ENCODE data around the gene CGB1.
"Not testable (repeated sequence)": the region's sequence is repeated elsewhere in the genome, so short reads cannot be mapped to it uniquely, and the experiment has no call there.

Gene CGB1

DNA sequence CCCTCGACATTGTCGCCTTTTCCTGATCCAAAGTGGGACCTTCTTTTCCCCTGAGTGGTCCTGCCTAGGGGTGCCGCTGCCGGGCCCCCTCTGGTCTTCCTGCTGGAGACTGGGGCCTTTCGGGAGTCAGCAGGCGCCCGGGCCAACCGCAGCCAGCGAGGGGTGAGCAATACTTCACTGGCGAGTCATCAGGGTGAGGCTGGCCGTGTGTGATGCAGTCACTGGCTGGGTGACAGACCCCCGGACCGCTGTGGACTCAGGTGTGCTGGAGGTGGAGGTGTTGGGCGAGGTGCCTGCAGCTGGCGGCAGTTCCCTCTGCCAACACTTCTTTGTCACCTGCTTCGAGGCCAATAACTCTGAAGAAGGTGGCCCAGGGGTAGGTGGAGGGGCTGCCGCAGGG lies 5.5 kb upstream of the CGB1 start:
- DNase-seq (ENCODE audit: low read depth) = peak; percentile 28
- H3K4me3 ChIP-seq (ENCODE audit: low read depth, low read length) = no peak overlapping the region
- TF ChIP-seq, protein P1, sequence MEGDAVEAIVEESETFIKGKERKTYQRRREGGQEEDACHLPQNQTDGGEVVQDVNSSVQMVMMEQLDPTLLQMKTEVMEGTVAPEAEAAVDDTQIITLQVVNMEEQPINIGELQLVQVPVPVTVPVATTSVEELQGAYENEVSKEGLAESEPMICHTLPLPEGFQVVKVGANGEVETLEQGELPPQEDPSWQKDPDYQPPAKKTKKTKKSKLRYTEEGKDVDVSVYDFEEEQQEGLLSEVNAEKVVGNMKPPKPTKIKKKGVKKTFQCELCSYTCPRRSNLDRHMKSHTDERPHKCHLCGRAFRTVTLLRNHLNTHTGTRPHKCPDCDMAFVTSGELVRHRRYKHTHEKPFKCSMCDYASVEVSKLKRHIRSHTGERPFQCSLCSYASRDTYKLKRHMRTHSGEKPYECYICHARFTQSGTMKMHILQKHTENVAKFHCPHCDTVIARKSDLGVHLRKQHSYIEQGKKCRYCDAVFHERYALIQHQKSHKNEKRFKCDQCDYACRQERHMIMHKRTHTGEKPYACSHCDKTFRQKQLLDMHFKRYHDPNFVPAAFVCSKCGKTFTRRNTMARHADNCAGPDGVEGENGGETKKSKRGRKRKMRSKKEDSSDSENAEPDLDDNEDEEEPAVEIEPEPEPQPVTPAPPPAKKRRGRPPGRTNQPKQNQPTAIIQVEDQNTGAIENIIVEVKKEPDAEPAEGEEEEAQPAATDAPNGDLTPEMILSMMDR (conservative IDR thresholded peaks at IDR 0.05; ENCODE audit: low read depth, low read length) = no peak

- DNase-seq (ENCODE audit: low read depth); H3K4me3 ChIP-seq (ENCODE audit: low read depth, low read length): not testable (repeated sequence)
Observed at GRCh38 chr19:49039736-49040135, 3.0 kb upstream of the CGB1 start.

DNA sequence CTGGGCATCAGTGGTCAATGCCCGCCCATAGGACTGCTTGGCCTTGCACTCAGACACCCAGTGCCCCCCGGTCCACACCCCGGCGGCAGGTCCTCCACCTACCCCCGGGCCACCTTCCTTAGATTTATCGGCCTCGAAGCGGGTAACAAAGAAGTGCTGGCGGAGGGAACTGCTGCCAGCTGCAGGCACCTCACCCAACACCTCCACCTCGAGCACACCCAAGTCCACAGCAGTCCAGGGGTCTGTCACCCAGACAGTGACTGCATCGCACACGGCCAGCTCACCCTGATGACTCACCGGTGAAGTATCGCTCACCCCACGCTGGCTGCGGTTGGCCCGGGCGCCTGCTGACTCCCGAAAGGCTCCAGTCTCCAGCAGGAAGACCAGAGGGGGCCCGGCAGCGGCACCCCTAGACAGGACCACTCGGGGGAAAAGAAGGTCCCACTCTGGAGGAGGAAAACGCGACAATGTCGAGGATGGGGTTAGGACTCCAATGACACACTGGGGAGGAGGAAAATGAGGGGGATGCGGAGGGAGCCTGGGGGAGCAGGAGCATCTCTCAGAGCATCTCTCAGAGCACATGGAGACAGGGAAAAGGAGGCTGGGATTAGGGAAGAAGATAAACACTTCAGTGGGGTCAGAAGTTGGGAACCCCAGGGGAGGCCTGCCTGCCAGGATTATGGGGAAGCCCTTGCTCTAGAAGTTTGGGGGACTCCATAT lies 2.0 kb upstream of the CGB1 start:
- not testable (repeated sequence) for H3K4me3 ChIP-seq (ENCODE audit: low read depth, low read length)
- peak; percentile 65 for DNase-seq (ENCODE audit: low read depth)

- not testable (repeated sequence) for H3K4me3 ChIP-seq (ENCODE audit: low read depth, low read length); DNase-seq (ENCODE audit: low read depth)
Observed at GRCh38 chr19:49038111-49038510, 1.4 kb upstream of the CGB1 start.

GRCh38 chr19:49031642-49032301 lies 4.9 kb downstream of the CGB1 start, which contains the start of gene CGB2:
TSS of gene CGB2 (plus strand) at chr19:49031890. CDS start at chr19:49032096, 206 bp downstream.
- DNase-seq (ENCODE audit: low read depth); H3K4me3 ChIP-seq (ENCODE audit: low read depth, low read length): not testable (repeated sequence)
- TF ChIP-seq, protein P1 (conservative IDR thresholded peaks at IDR 0.05; ENCODE audit: low read depth, low read length) = peak; percentile 38

DNA sequence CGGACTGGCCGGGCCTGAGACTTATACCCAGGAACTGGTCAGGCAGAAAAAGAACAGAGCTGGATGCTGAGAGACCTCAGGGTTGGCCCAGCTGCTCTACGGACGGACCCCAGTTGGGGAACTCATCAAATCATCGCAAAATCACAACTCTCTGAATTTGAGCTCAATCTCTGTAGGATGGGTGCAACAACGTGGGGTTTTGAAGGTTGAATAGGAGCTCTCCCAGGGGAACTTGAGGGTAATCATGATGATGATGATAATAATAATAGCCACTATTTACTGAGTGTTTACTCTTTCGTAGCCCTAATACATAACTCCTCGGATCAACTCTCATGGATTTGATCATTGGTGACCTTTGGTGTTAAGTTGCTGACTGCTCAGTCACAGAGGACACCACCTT lies 6.4 kb downstream of the CGB1 start:
- H3K4me3 ChIP-seq (ENCODE audit: low read depth, low read length); DNase-seq (ENCODE audit: low read depth): not testable (repeated sequence)

DNA sequence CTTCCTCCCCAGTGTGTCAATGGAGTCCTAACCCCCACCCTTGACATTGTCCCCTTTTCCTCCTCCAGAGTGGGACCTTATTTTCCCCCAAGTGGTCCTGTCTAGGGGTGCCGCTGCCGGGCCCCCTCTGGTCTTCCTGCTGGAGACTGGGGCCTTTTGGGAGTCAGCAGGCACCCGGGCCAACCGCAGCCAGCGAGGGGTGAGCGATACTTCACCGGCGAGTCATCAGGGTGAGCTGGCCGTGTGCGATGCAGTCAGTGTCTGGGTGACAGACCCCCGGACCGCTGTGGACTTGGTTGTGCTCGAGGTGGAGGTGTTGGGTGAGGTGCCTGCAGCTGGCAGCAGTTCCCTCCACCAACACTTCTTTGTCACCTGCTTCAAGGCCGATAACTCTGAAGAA lies 6.9 kb downstream of the CGB1 start:
- H3K4me3 ChIP-seq (ENCODE audit: low read depth, low read length); DNase-seq (ENCODE audit: low read depth): not testable (repeated sequence)

- DNase-seq (ENCODE audit: low read depth); H3K4me3 ChIP-seq (ENCODE audit: low read depth, low read length): not testable (repeated sequence)
Observed at GRCh38 chr19:49028686-49029085, 8.0 kb downstream of the CGB1 start.

- DNase-seq (ENCODE audit: low read depth); H3K4me3 ChIP-seq (ENCODE audit: low read depth, low read length): not testable (repeated sequence)
Observed at GRCh38 chr19:49025599-49025998, 11.1 kb downstream of the CGB1 start.

DNA sequence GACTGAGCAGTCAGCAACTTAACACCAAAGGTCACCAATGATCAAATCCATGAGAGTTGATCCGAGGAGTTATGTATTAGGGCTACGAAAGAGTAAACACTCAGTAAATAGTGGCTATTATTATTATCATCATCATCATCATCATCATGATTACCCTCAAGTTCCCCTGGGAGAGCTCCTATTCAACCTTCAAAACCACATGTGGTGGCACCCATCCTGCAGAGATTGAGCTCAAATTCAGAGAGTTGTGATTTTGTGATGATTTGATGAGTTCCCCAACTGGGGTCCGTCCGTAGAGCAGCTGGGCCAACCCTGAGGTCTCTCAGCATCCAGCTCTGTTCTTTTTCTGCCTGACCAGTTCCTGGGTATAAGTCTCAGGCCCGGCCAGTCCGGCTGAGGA lies 11.6 kb downstream of the CGB1 start:
- not testable (repeated sequence) for DNase-seq (ENCODE audit: low read depth); H3K4me3 ChIP-seq (ENCODE audit: low read depth, low read length)

- not testable (repeated sequence) for DNase-seq (ENCODE audit: low read depth); H3K4me3 ChIP-seq (ENCODE audit: low read depth, low read length)
Observed at GRCh38 chr19:49024233-49024632, 12.5 kb downstream of the CGB1 start, which contains the start of gene CGB3. TSS of gene CGB3 (minus strand) at chr19:49024333. CDS start at chr19:49023971, 362 bp downstream.

DNA sequence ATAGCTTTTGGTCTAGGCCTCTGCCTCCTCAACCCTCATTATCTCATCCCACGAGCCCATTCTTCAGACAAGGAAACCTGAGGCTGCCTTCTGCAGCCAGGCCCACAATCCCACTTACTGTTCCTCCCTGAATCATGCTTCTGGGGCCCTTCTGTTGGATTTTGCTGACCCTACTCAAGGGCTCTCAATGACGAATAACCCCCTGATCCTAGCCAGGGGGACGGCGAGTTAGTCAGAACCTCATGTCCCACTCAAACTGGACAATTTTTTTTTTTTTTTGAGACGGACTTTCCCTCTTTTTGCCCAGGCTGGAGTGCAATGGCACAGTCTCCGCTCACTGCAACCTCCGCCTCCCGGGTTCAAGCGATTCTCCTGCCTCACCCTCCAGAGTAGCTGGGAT lies 14.6 kb downstream of the CGB1 start:
- H3K4me3 ChIP-seq (ENCODE audit: low read depth, low read length) = no peak overlapping the region
- DNase-seq (ENCODE audit: low read depth) = no peak
- TF ChIP-seq, protein P1 (conservative IDR thresholded peaks at IDR 0.05; ENCODE audit: low read depth, low read length) = no peak

Measured in choroid plexus epithelial cell (primary cell).